Stimulated activated CD4-positive, alpha-beta T cell treated with anti-CD3 and anti-CD28 coated beads, Interleukin-15, amount 100 ng/mL, for 1 hour (primary cell): Measurements from ENCODE around the gene MAP10.

Source experiments
- DNase-seq, 2 donors: peaks; one replicate each; pipeline ENCODE4 v3.0.0-alpha.2; 2020; ENCODE audit warnings: low read depth in 1 of 2, low spot score in 1 of 2

MAP10 gene

DNA sequence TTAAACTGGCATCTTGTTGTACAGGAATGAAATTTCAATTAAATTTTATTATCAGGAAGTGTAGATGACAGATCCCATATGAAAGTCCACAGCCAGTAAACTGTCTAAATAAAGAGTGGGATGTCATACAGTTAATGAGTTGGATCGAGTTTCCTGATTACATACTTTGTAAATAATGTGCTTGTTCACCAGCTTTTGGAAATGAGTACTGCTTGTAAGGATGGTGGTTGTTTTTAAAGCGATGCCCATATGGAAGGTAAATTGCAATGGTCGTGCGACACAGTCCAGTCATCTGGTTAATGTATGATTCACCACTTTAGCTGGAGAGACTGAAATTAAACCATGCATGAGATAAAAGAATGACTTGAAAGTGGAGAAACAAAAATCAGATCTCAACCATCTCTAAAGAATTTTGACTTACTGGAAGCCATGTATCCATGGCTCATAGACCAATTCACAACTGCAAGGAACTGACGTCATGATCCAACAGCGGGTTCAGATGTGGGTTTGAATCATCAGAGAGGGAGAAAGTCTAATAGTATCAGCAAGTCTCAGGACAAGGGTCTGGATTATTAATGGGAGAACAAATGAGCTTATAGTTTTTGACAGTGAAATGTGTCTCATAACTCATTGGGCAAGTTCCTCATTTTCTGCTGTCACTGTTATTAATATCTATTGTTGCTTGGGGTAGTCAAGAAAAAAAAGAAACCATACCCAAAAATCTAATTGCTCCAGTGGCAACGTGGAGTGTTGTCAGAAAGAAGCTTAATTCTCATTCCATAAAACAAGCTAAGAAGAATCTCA is 49.0 kb downstream of the MAP10 start:
- no peak for DNase-seq

GRCh38 chr1:232854798-232855159 is 49.6 kb downstream of the MAP10 start:
- no peak for DNase-seq

GRCh38 chr1:232856541-232856940 is 51.3 kb downstream of the MAP10 start:
- DNase-seq: no peak
